ENCODE data around the gene PRKACG.
"Not testable (repeated sequence)": the region's sequence is repeated elsewhere in the genome, so short reads cannot be mapped to it uniquely, and the experiment has no call there.

The PRKACG gene

GRCh38 chr9:68995776-68996175 lies 18.1 kb downstream of the PRKACG start:
- DNase-seq (ENCODE audit: low read depth in 2 of 2) = no peak
- no peak overlapping the region for H3K4me3 ChIP-seq (replicated peaks in 1 of 2; ENCODE audit: low read depth in 2 of 2, low read length in 2 of 2)
- no peak for TF ChIP-seq CTCF (IDR thresholded peaks at IDR 0.05; ENCODE audit: low read depth, low read length)

GRCh38 chr9:68991457-68991856 lies 22.5 kb downstream of the PRKACG start:
- TF ChIP-seq CTCF (IDR thresholded peaks at IDR 0.05; ENCODE audit: low read depth, low read length) = no peak
- H3K4me3 ChIP-seq (replicated peaks in 1 of 2; ENCODE audit: low read depth in 2 of 2, low read length in 2 of 2) = no peak overlapping the region
- no peak for DNase-seq (ENCODE audit: low read depth in 2 of 2)

- DNase-seq (ENCODE audit: low read depth in 2 of 2); H3K4me3 ChIP-seq (replicated peaks in 1 of 2; ENCODE audit: low read depth in 2 of 2, low read length in 2 of 2): not testable (repeated sequence)
Measured at GRCh38 chr9:68986949-68987348, 27.0 kb downstream of the PRKACG start.

GRCh38 chr9:68983522-68984424 lies 30.1 kb downstream of the PRKACG start:
- DNase-seq (ENCODE audit: low read depth in 2 of 2) = no peak
- no peak for TF ChIP-seq CTCF (IDR thresholded peaks at IDR 0.05; ENCODE audit: low read depth, low read length)
- no peak overlapping the region for H3K4me3 ChIP-seq (replicated peaks in 1 of 2; ENCODE audit: low read depth in 2 of 2, low read length in 2 of 2)

- no peak overlapping the region for H3K4me3 ChIP-seq (replicated peaks in 1 of 2; ENCODE audit: low read depth in 2 of 2, low read length in 2 of 2)
- no peak for DNase-seq (ENCODE audit: low read depth in 2 of 2)
- TF ChIP-seq CTCF (IDR thresholded peaks at IDR 0.05; ENCODE audit: low read depth, low read length) = no peak
Measured at GRCh38 chr9:68983008-68983411, 30.9 kb downstream of the PRKACG start.

- DNase-seq (ENCODE audit: low read depth in 2 of 2) = no peak
- H3K4me3 ChIP-seq (replicated peaks in 1 of 2; ENCODE audit: low read depth in 2 of 2, low read length in 2 of 2) = no peak overlapping the region
- TF ChIP-seq CTCF (IDR thresholded peaks at IDR 0.05; ENCODE audit: low read depth, low read length) = no peak
Measured at GRCh38 chr9:68981789-68982188, 32.1 kb downstream of the PRKACG start.

- DNase-seq (ENCODE audit: low read depth in 2 of 2) = no peak
- no peak for TF ChIP-seq CTCF (IDR thresholded peaks at IDR 0.05; ENCODE audit: low read depth, low read length)
- H3K4me3 ChIP-seq (replicated peaks in 1 of 2; ENCODE audit: low read depth in 2 of 2, low read length in 2 of 2) = no peak overlapping the region
Measured at GRCh38 chr9:68980341-68980914, 33.5 kb downstream of the PRKACG start.

Measured in cardiac fibroblast (primary cell).